ENCODE measurements around the gene ANXA11. TPM values are rescaled to one million over a fixed set of nuclear protein-coding genes. Genes with fewer than 3 reads are reported as not detected.

The ANXA11 gene
- total RNA-seq, 1 experiment from 2014 or later, result 114 TPM

GRCh38 chr10:80188713-80189112, 16.6 kb downstream of the ANXA11 start:
- no peak for DNase-seq (ENCODE audit: low read depth)

GRCh38 chr10:80187465-80188409, 17.6 kb downstream of the ANXA11 start:
- DNase-seq (ENCODE audit: low read depth), result no peak

DNA sequence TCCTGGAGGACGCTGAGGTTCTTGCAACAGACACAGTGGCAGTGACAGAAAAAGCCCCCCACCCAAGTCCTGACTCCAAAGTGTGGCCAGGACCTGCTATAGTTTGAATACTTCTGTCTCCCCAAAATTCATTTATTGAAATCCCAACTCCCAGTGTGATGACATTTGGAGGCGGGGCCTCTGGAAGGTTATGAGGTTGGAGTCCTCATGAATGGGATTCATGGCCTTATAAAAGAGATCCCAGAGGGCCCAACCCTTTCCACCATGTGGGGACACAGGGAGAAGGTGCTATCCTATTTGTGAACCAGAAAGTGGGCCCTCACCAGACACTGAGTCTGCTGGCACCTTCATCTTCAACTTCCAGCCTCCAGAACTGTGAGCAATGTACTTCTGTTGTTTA, 18.3 kb downstream of the ANXA11 start:
- DNase-seq (ENCODE audit: low read depth), result no peak

- DNase-seq (ENCODE audit: low read depth), result no peak
These were observed 18.8 kb downstream of the ANXA11 start for GRCh38 chr10:80186364-80187012.

GRCh38 chr10:80185578-80186299, 19.6 kb downstream of the ANXA11 start:
- DNase-seq (ENCODE audit: low read depth), result no peak

DNA sequence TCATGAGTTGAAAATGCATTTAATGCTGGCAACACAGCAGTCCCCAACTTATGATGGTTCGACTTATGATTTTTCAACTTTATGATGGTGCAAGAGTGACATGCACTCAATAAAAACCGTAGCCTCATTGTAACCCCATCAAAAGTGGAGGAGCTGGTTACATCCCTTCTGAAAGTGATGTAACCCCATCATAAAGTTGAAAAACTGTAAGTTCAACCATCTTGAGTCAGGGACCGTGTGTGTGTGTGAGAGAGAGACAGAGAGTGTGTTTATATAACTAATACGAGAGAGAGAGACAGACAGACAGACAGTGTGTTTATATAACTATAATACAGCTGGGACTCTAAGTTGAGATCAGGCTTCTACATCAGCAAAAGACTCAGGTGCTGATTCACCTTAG, 21.0 kb downstream of the ANXA11 start:
- no peak for DNase-seq (ENCODE audit: low read depth)

GRCh38 chr10:80183436-80183835, 21.9 kb downstream of the ANXA11 start:
- no peak for DNase-seq (ENCODE audit: low read depth)

GRCh38 chr10:80182986-80183385, 22.4 kb downstream of the ANXA11 start:
- DNase-seq (ENCODE audit: low read depth), result no peak

GRCh38 chr10:80177781-80178636, 27.3 kb downstream of the ANXA11 start:
- DNase-seq (ENCODE audit: low read depth), result no peak

DNA sequence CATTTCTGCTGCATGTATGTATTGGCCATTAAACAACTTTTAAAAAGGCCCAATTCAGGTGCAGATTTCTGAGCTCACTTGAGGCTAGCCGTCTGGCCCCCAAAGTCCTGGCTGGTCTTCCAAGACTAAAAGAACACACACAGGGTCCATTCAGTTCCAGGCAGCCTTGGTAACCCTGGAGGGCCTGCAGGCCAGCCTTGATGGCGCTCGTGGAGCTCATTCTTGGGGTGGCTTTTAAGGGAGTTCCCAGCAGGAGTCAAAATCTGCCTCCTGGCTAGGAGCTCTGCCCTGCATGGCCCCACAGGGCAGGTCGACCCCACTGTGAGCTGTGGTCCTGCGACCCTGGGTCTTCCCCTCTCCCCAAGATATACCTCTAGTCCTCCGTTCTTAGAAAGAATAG, 28.8 kb downstream of the ANXA11 start:
- DNase-seq (ENCODE audit: low read depth), result no peak

GRCh38 chr10:80174641-80175395, 30.5 kb downstream of the ANXA11 start:
- DNase-seq (ENCODE audit: low read depth), result no peak

- no peak for DNase-seq (ENCODE audit: low read depth)
These were observed 31.9 kb downstream of the ANXA11 start for GRCh38 chr10:80173466-80173865.

- DNase-seq (ENCODE audit: low read depth), result no peak
These were observed 32.4 kb downstream of the ANXA11 start for GRCh38 chr10:80172896-80173295.

GRCh38 chr10:80171248-80171660, 34.1 kb downstream of the ANXA11 start:
- no peak for DNase-seq (ENCODE audit: low read depth)

DNA sequence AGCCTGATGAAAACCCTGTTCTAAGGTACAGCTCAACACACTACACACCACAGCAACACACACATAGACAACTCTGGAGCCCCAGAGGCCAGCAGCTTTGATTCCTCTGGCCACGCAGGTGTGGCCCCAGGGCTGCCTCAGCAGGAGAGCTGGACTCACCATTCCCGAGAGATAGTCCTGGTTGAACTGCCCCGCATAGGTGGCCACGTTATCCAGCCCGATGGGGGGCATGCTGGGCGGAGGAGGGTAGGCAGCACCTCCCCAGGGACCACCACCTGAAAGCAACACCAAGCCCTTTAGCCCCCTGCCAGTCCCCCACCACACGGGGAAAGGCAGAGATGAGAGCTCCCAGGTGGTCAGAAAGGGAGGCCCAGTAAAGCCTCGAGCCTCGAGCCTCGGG, 34.7 kb downstream of the ANXA11 start:
- DNase-seq (ENCODE audit: low read depth), result no peak

DNA sequence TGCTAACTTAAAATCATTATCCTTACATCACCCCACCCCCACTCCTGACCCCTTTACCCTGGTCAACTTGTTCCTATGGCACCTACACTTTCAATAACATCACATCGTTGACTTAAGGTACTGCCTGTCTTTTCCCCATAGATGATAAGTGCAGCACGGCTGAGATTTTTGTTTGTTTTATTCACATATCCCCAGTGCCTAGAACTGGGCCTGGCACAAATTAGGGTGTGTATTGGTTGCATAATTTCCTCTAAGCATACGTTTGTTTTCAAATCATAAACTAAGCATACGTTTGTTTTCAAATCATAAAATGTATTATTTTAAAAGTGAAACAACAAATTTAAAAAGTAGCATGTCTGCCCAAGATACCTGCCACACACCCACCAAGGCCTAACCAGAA, 35.3 kb downstream of the ANXA11 start:
- DNase-seq (ENCODE audit: low read depth), result no peak

DNA sequence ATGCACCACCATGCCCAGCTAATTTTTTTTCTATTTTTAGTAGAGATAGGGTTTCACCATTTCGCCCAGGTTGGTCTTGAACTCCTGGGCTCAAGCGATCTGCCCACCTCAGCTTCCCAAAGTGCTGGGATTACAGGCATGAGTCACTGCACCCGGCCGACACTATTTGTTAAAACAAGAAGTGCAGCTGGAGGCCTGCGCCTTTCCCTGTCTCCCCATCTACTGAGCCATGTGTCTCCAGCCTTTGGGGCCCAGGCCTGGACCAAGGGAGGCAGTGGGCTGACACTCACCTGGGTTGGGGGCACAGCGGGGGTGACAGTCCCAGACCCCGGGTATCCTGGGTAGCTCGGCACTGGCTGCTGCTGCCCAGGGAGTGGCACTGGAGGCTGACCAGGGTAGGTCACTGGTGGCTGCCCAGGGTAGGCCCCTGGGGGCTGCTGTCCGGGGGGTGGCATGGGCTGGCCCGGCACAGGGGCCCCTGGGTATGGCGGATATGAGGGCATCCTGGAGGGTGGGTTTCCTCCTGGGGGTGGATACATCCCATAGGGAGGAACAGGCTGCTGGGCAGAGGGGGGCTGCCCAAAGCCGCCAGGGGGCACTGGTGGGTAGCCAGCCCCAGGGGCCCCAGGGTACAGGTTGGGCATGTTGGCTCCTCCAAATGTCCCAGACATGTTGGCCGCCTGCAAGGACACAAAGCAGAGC, 36.5 kb downstream of the ANXA11 start:
- no peak for DNase-seq (ENCODE audit: low read depth)

DNA sequence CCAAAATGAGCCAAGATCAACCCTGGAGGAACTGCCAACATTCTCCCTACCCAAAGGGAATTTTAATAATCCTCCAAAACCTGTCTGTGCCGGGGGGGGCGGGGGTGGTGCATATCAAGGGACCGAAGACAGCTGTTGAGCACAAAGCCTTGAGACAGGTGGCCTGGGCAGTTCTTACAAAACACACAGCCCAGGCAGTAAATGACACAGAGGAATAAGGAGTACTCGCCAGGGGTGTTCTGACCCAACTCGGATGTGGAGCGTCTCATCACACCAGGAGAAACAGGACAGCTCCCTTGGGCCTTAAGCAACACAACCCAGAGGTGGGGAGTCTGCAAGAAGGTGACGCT, 37.2 kb downstream of the ANXA11 start:
- DNase-seq (ENCODE audit: low read depth), result no peak

DNA sequence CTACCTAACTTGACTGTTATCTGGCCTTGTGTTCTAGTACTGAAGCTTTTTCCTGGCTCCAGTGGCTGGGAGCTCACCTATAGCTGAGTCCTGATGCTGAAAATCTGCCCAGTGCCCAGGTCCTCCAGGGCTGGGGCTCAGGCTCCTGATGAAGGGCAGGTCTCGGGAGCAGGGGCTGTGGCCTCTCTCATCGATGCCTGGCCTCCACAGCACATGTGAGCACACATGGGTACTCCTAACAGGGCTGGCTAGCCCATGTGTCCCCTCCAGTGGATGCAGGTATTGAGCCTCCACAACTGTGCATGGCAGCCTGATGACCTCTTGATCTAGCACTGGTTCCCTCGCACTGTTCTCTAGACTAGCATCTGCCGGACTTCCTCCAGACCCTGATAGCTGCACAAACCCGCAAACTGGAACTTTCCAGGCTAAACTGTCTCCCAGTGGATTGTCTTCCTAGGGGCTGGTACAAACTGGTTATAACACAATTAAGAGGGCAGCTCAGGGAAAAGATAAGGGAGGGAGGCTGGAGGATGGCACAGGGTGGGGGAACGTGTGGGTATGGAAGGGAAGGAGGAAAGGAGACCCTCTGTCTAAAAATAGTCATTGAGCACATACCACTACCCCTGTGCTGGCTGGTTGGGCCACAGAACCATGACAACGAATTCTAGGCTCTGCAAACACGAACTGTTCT, 37.7 kb downstream of the ANXA11 start:
- DNase-seq (ENCODE audit: low read depth), result no peak

All from HT1080 (cell line).